Left cardiac atrium (tissue), 4 donors: Measurements from ENCODE around the gene RIPK4. TPM values are rescaled to one million over a fixed set of nuclear protein-coding genes. Genes with fewer than 3 reads are reported as not detected.
A peak's percentile ranks its signal among the peaks of the same experiment; 100 is the strongest.
"Not testable (repeated sequence)": the region's sequence is repeated elsewhere in the genome, so short reads cannot be mapped to it uniquely, and the experiment has no call there.

ENCODE experiments used
- ATAC-seq, 2 donors: fragments of 200-7000 bp; cut with Tn5 transposase; one replicate each; pipeline ENCODE4 v1.9.1; 2020; ENCODE audit warnings: mild to moderate bottlenecking in 2 of 2, moderate library complexity in 2 of 2
- DNase-seq: peaks from one replicate; pipeline ENCODE4 v3.0.0-alpha.2; 2020
- intact Hi-C, 2 donors: fragments of 100-400 bp; cut with DNase I; formaldehyde crosslinking; loops; one replicate each; pipeline versions ENCODE4 v1.14.1 to v1.15.1; 2022 to 2023
- total RNA-seq, 2 donors: library from RNA; stranded (reverse); fragmentation: NEBNext Ultra II Directional; extraction: Animal tissue kit (Norgen Biotek cat#: 25700); gene quantifications; one replicate each; pipeline ENCODE4 v1.2.1, GENCODE V29; 2021
- donor health status: DM: no; HTN: yes; CAD: no.
- donor health status: DM: no; HTN: yes; CAD: no; lungs with severe emphysema.
- donor health status: DM: yes; HTN: yes; CAD: no.
- donor health status: Dilated cardiomyopathy.

The RIPK4 gene
- total RNA-seq, 2 donors from 2014 or later = 2.7 to 3.0 TPM

- ATAC-seq (no peak), DNase-seq (no peak)
- intact Hi-C loops = no loop called here
Observed at GRCh38 chr21:41727784-41728763, 38.8 kb downstream of the RIPK4 start.

- peak; percentile 80 for DNase-seq
- intact Hi-C loops = no loop called here
Observed at GRCh38 chr21:41726970-41727783, 39.7 kb downstream of the RIPK4 start.

GRCh38 chr21:41726630-41726969, 40.3 kb downstream of the RIPK4 start:
- no peak for DNase-seq
- intact Hi-C loops = no loop called here

More at GRCh38 chr21:41726970-41727783, 39.7 kb downstream of the RIPK4 start:
- peak; percentile 85 to 89 for ATAC-seq

GRCh38 chr21:41726058-41726558, 40.7 kb downstream of the RIPK4 start:
- intact Hi-C loops = no loop called here
- ATAC-seq (peak in 1 of 2 donors; percentile 28), DNase-seq (no peak)

More at GRCh38 chr21:41726630-41726969, 40.3 kb downstream of the RIPK4 start:
- ATAC-seq = no peak

- DNase-seq = no peak
- no peak for ATAC-seq
- intact Hi-C loops = no loop called here
Observed at GRCh38 chr21:41725421-41726031, 41.3 kb downstream of the RIPK4 start.

GRCh38 chr21:41723835-41724234, 43.0 kb downstream of the RIPK4 start:
- DNase-seq, intact Hi-C loops, ATAC-seq: not testable (repeated sequence)

- ATAC-seq = no peak
- no peak for DNase-seq
- intact Hi-C loops = no loop called here
Observed at GRCh38 chr21:41722052-41723018, 44.5 kb downstream of the RIPK4 start.

- DNase-seq = no peak
- intact Hi-C loops = no loop called here
- no peak for ATAC-seq
Observed at GRCh38 chr21:41720250-41720649, 46.6 kb downstream of the RIPK4 start.

- no peak for DNase-seq
- intact Hi-C loops = no loop called here
- ATAC-seq = no peak
Observed at GRCh38 chr21:41719691-41720090, 47.2 kb downstream of the RIPK4 start.

- ATAC-seq (no peak), DNase-seq (no peak)
- intact Hi-C loops = no loop called here
Observed at GRCh38 chr21:41717573-41718330, 49.1 kb downstream of the RIPK4 start.

- no peak for ATAC-seq
- intact Hi-C loops = no loop called here
- no peak for DNase-seq
Observed at GRCh38 chr21:41716751-41717150, 50.1 kb downstream of the RIPK4 start.

- ATAC-seq (peak in 1 of 2 donors; percentile 60), DNase-seq (no peak)
- intact Hi-C loops = no loop called here
Observed at GRCh38 chr21:41715649-41716281, 51.1 kb downstream of the RIPK4 start.

- intact Hi-C loops, DNase-seq, ATAC-seq: not testable (repeated sequence)
Observed at GRCh38 chr21:41714299-41714865, 52.5 kb downstream of the RIPK4 start.

- intact Hi-C loops = no loop called here
- ATAC-seq (no peak), DNase-seq (no peak)
Observed at GRCh38 chr21:41713495-41714281, 53.2 kb downstream of the RIPK4 start.

GRCh38 chr21:41712730-41713129, 54.1 kb downstream of the RIPK4 start:
- no peak for DNase-seq
- ATAC-seq = no peak
- intact Hi-C loops = no loop called here

GRCh38 chr21:41712201-41712600, 54.7 kb downstream of the RIPK4 start:
- intact Hi-C loops = no loop called here
- DNase-seq (no peak), ATAC-seq (no peak)
